NK-92 treated with Interleukin-12 subunit alpha and Interleukin-12 subunit beta, amount 100 ng/mL, for 24 hours (cell line): ENCODE data around the gene RPL18.
A peak's percentile ranks its signal among the peaks of the same experiment; 100 is the strongest.

Experiments
- DNase-seq: peaks from one replicate; lab custom pipeline; 2025; lab: John Stamatoyannopoulos, UW

RPL18 gene

GRCh38 chr19:48613024-48613851, 5.7 kb downstream of the RPL18 start:
- no peak for DNase-seq

GRCh38 chr19:48611872-48612271, 7.1 kb downstream of the RPL18 start:
- no peak for DNase-seq

- no peak for DNase-seq
Measured at GRCh38 chr19:48609571-48610108, 9.3 kb downstream of the RPL18 start.

GRCh38 chr19:48608798-48609263, 10.1 kb downstream of the RPL18 start:
- DNase-seq, result no peak

- no peak for DNase-seq
Measured at GRCh38 chr19:48607359-48607755, 11.6 kb downstream of the RPL18 start.

- no peak for DNase-seq
Measured at GRCh38 chr19:48606463-48607358, 12.3 kb downstream of the RPL18 start, which contains the start of gene SPACA4. Gene SPACA4, plus strand, starts transcription at chr19:48606742. Its CDS starts 237 bp downstream, at chr19:48606979.

- DNase-seq, result no peak
Measured at GRCh38 chr19:48603850-48604249, 15.1 kb downstream of the RPL18 start.

GRCh38 chr19:48603449-48603848, 15.5 kb downstream of the RPL18 start:
- no peak for DNase-seq

GRCh38 chr19:48603001-48603400, 16.0 kb downstream of the RPL18 start:
- DNase-seq, result no peak

GRCh38 chr19:48600679-48601417, 18.1 kb downstream of the RPL18 start:
- no peak for DNase-seq

- no peak for DNase-seq
Measured at GRCh38 chr19:48598996-48599700, 19.8 kb downstream of the RPL18 start.

- DNase-seq, result no peak
Measured at GRCh38 chr19:48596679-48597465, 22.1 kb downstream of the RPL18 start.

GRCh38 chr19:48596237-48596636, 22.7 kb downstream of the RPL18 start:
- no peak for DNase-seq

GRCh38 chr19:48595833-48596232, 23.1 kb downstream of the RPL18 start:
- DNase-seq, result no peak

- no peak for DNase-seq
Measured at GRCh38 chr19:48595171-48595570, 23.8 kb downstream of the RPL18 start.

GRCh38 chr19:48591021-48591420, 28.0 kb downstream of the RPL18 start:
- DNase-seq, result no peak

GRCh38 chr19:48588670-48589401, 30.1 kb downstream of the RPL18 start:
- DNase-seq, result peak; percentile 59

- no peak for DNase-seq
Measured at GRCh38 chr19:48587387-48587786, 31.6 kb downstream of the RPL18 start.

GRCh38 chr19:48582168-48582567, 36.8 kb downstream of the RPL18 start:
- DNase-seq, result no peak

- no peak for DNase-seq
Measured at GRCh38 chr19:48578891-48579290, 40.1 kb downstream of the RPL18 start.
